ENCODE data around the gene TARS1.
"Not testable (repeated sequence)": the region's sequence is repeated elsewhere in the genome, so short reads cannot be mapped to it uniquely, and the experiment has no call there.

TARS1 gene

GRCh38 chr5:33479311-33479710 lies 38.5 kb downstream of the TARS1 start:
- Histone ChIP-seq H3K4me3 (no peak overlapping the region), H3K27ac (no peak overlapping the region)

- Histone ChIP-seq H3K27ac (no peak overlapping the region), H3K4me3 (no peak overlapping the region)
These were observed 40.1 kb downstream of the TARS1 start for GRCh38 chr5:33480876-33481275.

- Histone ChIP-seq H3K4me3 (no peak overlapping the region), H3K27ac (no peak overlapping the region)
These were observed 41.6 kb downstream of the TARS1 start for GRCh38 chr5:33482335-33482734.

GRCh38 chr5:33487236-33487635 lies 46.5 kb downstream of the TARS1 start:
- Histone ChIP-seq H3K27ac (no peak overlapping the region), H3K4me3 (no peak overlapping the region)

- Histone ChIP-seq H3K27ac (no peak overlapping the region), H3K4me3 (no peak overlapping the region)
These were observed 48.0 kb downstream of the TARS1 start for GRCh38 chr5:33488558-33489355.

GRCh38 chr5:33489481-33490067 lies 48.8 kb downstream of the TARS1 start:
- Histone ChIP-seq H3K4me3 (no peak overlapping the region), H3K27ac (no peak overlapping the region)

- no peak overlapping the region for H3K27ac ChIP-seq
These were observed 49.4 kb downstream of the TARS1 start for GRCh38 chr5:33490071-33490665.

GRCh38 chr5:33491941-33492340 lies 51.2 kb downstream of the TARS1 start:
- Histone ChIP-seq H3K4me3 (no peak overlapping the region), H3K27ac (no peak overlapping the region)

More at GRCh38 chr5:33490071-33490665, 49.4 kb downstream of the TARS1 start:
- no peak overlapping the region for H3K4me3 ChIP-seq

- Histone ChIP-seq H3K4me3 (no peak overlapping the region), H3K27ac (no peak overlapping the region)
These were observed 53.7 kb downstream of the TARS1 start for GRCh38 chr5:33494466-33494865.

- Histone ChIP-seq H3K27ac (no peak overlapping the region), H3K4me3 (no peak overlapping the region)
These were observed 60.5 kb downstream of the TARS1 start for GRCh38 chr5:33501260-33501659.

GRCh38 chr5:33501899-33502298 lies 61.1 kb downstream of the TARS1 start:
- Histone ChIP-seq H3K27ac (no peak overlapping the region), H3K4me3 (no peak overlapping the region)

- Histone ChIP-seq H3K4me3 (no peak overlapping the region), H3K27ac (no peak overlapping the region)
These were observed 63.8 kb downstream of the TARS1 start for GRCh38 chr5:33504570-33504969.

- Histone ChIP-seq H3K27ac (no peak overlapping the region), H3K4me3 (no peak overlapping the region)
These were observed 66.7 kb downstream of the TARS1 start for GRCh38 chr5:33507426-33507825.

GRCh38 chr5:33509036-33509435 lies 68.3 kb downstream of the TARS1 start:
- Histone ChIP-seq H3K27ac (no peak overlapping the region), H3K4me3 (no peak overlapping the region)

- H3K27ac ChIP-seq = no peak overlapping the region
- H3K4me3 ChIP-seq = no peak overlapping the region
These were observed 72.9 kb downstream of the TARS1 start for GRCh38 chr5:33513462-33514185.

GRCh38 chr5:33515366-33515765 lies 74.6 kb downstream of the TARS1 start:
- not testable (repeated sequence) for H3K4me3 ChIP-seq, H3K27ac ChIP-seq

GRCh38 chr5:33516421-33516820 lies 75.7 kb downstream of the TARS1 start:
- no peak overlapping the region for H3K27ac ChIP-seq
- no peak overlapping the region for H3K4me3 ChIP-seq

Data from skin epidermis (tissue), 12 donors.